Activated naive CD4-positive, alpha-beta T cell treated with Interleukin-2 at 50 U/mL for 16 hours (primary cell): ENCODE measurements around the gene OSER1.

Source experiments
- DNase-seq: peaks from one replicate; pipeline ENCODE4 v3.0.0-alpha.2; 2020

Gene OSER1

GRCh38 chr20:44223721-44224120, 13.2 kb upstream of the OSER1 start:
- no peak for DNase-seq

GRCh38 chr20:44222633-44223368, 12.2 kb upstream of the OSER1 start:
- DNase-seq, result no peak

- no peak for DNase-seq
Measured at GRCh38 chr20:44222027-44222426, 11.5 kb upstream of the OSER1 start.

- DNase-seq, result no peak
Measured at GRCh38 chr20:44221368-44221954, 10.9 kb upstream of the OSER1 start.

GRCh38 chr20:44219791-44220190, 9.2 kb upstream of the OSER1 start:
- no peak for DNase-seq

- DNase-seq, result no peak
Measured at GRCh38 chr20:44219170-44219730, 8.7 kb upstream of the OSER1 start.

GRCh38 chr20:44218446-44218845, 7.9 kb upstream of the OSER1 start:
- DNase-seq, result peak; percentile 41

- peak; percentile 69 for DNase-seq
Measured at GRCh38 chr20:44217342-44218092, 6.9 kb upstream of the OSER1 start.

- DNase-seq, result peak; percentile 77
Measured at GRCh38 chr20:44215125-44215524, 4.6 kb upstream of the OSER1 start.

- no peak for DNase-seq
Measured at GRCh38 chr20:44212792-44213191, 2.2 kb upstream of the OSER1 start.

GRCh38 chr20:44211177-44212039, 837 bp upstream of the OSER1 start:
- DNase-seq, result no peak

- DNase-seq, result peak; percentile 18
Measured at GRCh38 chr20:44209686-44210405, 725 bp downstream of the OSER1 start.

- no peak for DNase-seq
Measured at GRCh38 chr20:44208770-44209169, 1.8 kb downstream of the OSER1 start.

- no peak for DNase-seq
Measured at GRCh38 chr20:44208165-44208564, 2.4 kb downstream of the OSER1 start.

- no peak for DNase-seq
Measured at GRCh38 chr20:44207126-44207723, 3.3 kb downstream of the OSER1 start.

- no peak for DNase-seq
Measured at GRCh38 chr20:44206132-44206531, 4.4 kb downstream of the OSER1 start.

GRCh38 chr20:44204832-44205215, 5.7 kb downstream of the OSER1 start:
- DNase-seq, result no peak

- no peak for DNase-seq
Measured at GRCh38 chr20:44204156-44204831, 6.3 kb downstream of the OSER1 start.

GRCh38 chr20:44203161-44203560, 7.4 kb downstream of the OSER1 start:
- DNase-seq, result no peak

- DNase-seq, result no peak
Measured at GRCh38 chr20:44200983-44201382, 9.6 kb downstream of the OSER1 start.

GRCh38 chr20:44200371-44200770, 10.2 kb downstream of the OSER1 start:
- DNase-seq, result no peak
